GM18951 (cell line): ENCODE measurements around the gene SAMSN1.
"Not testable (repeated sequence)": the region's sequence is repeated elsewhere in the genome, so short reads cannot be mapped to it uniquely, and the experiment has no call there.

Source experiments
- POLR2A ChIP-seq: IDR thresholded peaks from 4 replicates; pipeline ENCODE4 v1.6.1; 2011; ENCODE audit warnings: mild to moderate bottlenecking; ENCODE audit not compliant: insufficient read length, insufficient read depth; ENCODE audit errors: extremely low read depth
- in situ Hi-C: fragments of 300-500 bp; cut with MboI; formaldehyde crosslinking; loops from one replicate; pipeline ENCODE4 v1.12.0; 2022; ENCODE audit warnings: low sequenced_read_pairs, mixed read lengths, inconsistent platforms; ENCODE audit not compliant: unreplicated experiment

SAMSN1 gene

GRCh38 chr21:14531757-14532316 is 14.3 kb downstream of the SAMSN1 start:
- TF ChIP-seq POLR2A, result no peak
- in situ Hi-C loops, result no loop called here

- in situ Hi-C loops, result no loop called here
- TF ChIP-seq POLR2A, result no peak
These were observed 15.5 kb downstream of the SAMSN1 start for GRCh38 chr21:14530592-14530991.

- in situ Hi-C loops, result no loop called here
- TF ChIP-seq POLR2A, result no peak
These were observed 17.3 kb downstream of the SAMSN1 start for GRCh38 chr21:14528815-14529214.

- in situ Hi-C loops, result no loop called here
These were observed 18.1 kb downstream of the SAMSN1 start for GRCh38 chr21:14527696-14528652.

GRCh38 chr21:14526836-14527695 is 19.0 kb downstream of the SAMSN1 start:
- in situ Hi-C loops, result no loop called here
- no peak for TF ChIP-seq POLR2A

More at GRCh38 chr21:14527696-14528652, 18.1 kb downstream of the SAMSN1 start:
- no peak for TF ChIP-seq POLR2A

GRCh38 chr21:14526199-14526598 is 19.9 kb downstream of the SAMSN1 start:
- no peak for TF ChIP-seq POLR2A
- in situ Hi-C loops, result no loop called here

- in situ Hi-C loops, result no loop called here
- TF ChIP-seq POLR2A, result no peak
These were observed 22.9 kb downstream of the SAMSN1 start for GRCh38 chr21:14523234-14523633.

- in situ Hi-C loops, result no loop called here
- TF ChIP-seq POLR2A, result no peak
These were observed 23.4 kb downstream of the SAMSN1 start for GRCh38 chr21:14522736-14523135.

GRCh38 chr21:14520535-14520934 is 25.6 kb downstream of the SAMSN1 start:
- in situ Hi-C loops, result no loop called here

GRCh38 chr21:14519000-14519399 is 27.1 kb downstream of the SAMSN1 start:
- TF ChIP-seq POLR2A, result no peak
- in situ Hi-C loops, result no loop called here

More at GRCh38 chr21:14520535-14520934, 25.6 kb downstream of the SAMSN1 start:
- no peak for TF ChIP-seq POLR2A

- in situ Hi-C loops, result no loop called here
- TF ChIP-seq POLR2A, result no peak
These were observed 32.3 kb downstream of the SAMSN1 start for GRCh38 chr21:14513804-14514203.

- in situ Hi-C loops, result not testable (repeated sequence)
These were observed 39.2 kb downstream of the SAMSN1 start for GRCh38 chr21:14506859-14507457.

- in situ Hi-C loops, result no loop called here
These were observed 45.2 kb downstream of the SAMSN1 start for GRCh38 chr21:14500873-14501272.

More at GRCh38 chr21:14500873-14501272, 45.2 kb downstream of the SAMSN1 start:
- no peak for TF ChIP-seq POLR2A
